ENCODE data around the gene PCMT1.

Gene PCMT1

DNA sequence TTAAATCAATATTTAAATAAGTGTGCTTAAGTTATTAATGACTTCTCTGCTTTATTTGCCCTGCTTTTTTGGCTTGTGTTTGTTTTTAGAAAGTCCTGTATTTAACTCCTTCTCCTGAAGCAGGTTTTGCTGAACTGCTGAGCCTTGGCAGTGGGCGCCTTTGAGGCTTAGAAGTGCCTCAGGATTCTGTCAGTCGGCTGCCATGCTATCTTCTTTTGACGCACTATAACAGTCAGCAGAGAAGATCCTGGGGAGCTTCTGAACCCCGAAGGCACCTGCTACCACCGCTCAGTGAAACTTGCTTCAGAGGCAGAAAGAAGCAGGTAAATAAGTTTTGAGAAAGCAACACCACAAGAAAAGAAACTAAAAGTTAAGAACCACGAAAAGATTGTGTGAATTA is 22.4 kb downstream of the PCMT1 start:
- DNase-seq (ENCODE audit: low spot score): no peak
- in situ Hi-C loops (cut with MboI; ENCODE audit: low sequenced_read_pairs, unreplicated experiment): no loop called here
- TF ChIP-seq, protein P1, sequence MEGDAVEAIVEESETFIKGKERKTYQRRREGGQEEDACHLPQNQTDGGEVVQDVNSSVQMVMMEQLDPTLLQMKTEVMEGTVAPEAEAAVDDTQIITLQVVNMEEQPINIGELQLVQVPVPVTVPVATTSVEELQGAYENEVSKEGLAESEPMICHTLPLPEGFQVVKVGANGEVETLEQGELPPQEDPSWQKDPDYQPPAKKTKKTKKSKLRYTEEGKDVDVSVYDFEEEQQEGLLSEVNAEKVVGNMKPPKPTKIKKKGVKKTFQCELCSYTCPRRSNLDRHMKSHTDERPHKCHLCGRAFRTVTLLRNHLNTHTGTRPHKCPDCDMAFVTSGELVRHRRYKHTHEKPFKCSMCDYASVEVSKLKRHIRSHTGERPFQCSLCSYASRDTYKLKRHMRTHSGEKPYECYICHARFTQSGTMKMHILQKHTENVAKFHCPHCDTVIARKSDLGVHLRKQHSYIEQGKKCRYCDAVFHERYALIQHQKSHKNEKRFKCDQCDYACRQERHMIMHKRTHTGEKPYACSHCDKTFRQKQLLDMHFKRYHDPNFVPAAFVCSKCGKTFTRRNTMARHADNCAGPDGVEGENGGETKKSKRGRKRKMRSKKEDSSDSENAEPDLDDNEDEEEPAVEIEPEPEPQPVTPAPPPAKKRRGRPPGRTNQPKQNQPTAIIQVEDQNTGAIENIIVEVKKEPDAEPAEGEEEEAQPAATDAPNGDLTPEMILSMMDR (IDR thresholded peaks at IDR 0.05; ENCODE audit: borderline replicate concordance, control extremely low read depth, extremely low read depth, insufficient read depth, missing control alignments): no peak

DNA sequence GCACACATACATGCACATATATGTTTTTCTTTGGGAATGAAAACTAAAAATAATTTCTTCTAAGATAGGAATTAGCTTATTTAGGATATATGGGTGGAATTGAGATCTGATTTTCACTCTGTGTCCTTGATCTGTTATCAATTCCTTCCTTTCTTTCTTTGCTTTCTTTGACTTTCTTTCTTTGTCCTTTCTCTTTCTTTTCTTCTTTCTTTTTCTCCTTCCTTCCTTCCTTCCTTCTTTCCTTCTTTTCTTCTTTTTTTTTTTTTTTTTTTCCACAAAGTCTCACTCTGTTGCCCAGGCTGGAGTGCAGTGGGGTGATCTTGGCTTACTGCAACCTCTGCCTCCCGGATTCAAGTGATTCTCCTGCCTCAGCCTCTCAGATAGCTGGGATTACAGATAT is 28.1 kb downstream of the PCMT1 start:
- TF ChIP-seq, protein P1 (IDR thresholded peaks at IDR 0.05; ENCODE audit: borderline replicate concordance, control extremely low read depth, extremely low read depth, insufficient read depth, missing control alignments): no peak
- in situ Hi-C loops (cut with MboI; ENCODE audit: low sequenced_read_pairs, unreplicated experiment): no loop called here
- no peak for DNase-seq (ENCODE audit: low spot score)

DNA sequence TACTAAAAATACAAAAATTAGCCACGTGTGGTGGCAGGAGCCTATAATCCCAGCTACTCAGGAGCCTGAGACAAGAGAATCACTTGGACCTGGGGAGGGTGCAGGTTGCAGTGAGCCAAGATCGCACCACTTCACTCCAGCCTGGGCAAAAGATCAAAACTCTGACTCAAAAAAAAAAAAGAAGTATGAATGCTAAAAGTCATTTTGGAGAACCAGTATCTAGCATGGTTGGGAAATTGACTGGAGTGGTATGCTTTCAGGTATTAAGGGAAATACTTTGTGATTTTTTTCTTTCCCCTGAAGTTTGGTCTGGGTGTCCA is 30.1 kb downstream of the PCMT1 start:
- in situ Hi-C loops (cut with MboI; ENCODE audit: low sequenced_read_pairs, unreplicated experiment): no loop called here
- TF ChIP-seq, protein P1 (IDR thresholded peaks at IDR 0.05; ENCODE audit: borderline replicate concordance, control extremely low read depth, extremely low read depth, insufficient read depth, missing control alignments): no peak
- DNase-seq (ENCODE audit: low spot score): no peak

DNA sequence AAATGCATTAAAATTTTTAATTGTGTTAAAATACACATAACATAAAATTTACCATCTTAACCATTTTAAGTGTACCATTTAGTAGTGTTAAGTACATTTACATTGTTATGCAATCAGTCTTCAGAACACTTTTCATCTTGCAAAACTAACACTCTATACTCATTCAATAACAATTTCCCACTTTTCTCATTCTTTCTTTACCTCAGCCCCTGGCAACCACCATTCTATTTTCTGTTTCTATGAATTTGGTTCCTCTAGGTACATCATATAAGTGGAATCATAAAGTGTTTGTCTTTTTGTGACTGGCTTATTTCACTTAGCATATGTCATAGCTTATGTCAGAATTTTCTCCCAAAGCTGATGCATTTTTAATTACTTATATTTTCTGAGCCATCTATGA is 32.2 kb downstream of the PCMT1 start:
- TF ChIP-seq, protein P1 (IDR thresholded peaks at IDR 0.05; ENCODE audit: borderline replicate concordance, control extremely low read depth, extremely low read depth, insufficient read depth, missing control alignments): no peak
- no peak for DNase-seq (ENCODE audit: low spot score)
- in situ Hi-C loops (cut with MboI; ENCODE audit: low sequenced_read_pairs, unreplicated experiment): no loop called here

DNA sequence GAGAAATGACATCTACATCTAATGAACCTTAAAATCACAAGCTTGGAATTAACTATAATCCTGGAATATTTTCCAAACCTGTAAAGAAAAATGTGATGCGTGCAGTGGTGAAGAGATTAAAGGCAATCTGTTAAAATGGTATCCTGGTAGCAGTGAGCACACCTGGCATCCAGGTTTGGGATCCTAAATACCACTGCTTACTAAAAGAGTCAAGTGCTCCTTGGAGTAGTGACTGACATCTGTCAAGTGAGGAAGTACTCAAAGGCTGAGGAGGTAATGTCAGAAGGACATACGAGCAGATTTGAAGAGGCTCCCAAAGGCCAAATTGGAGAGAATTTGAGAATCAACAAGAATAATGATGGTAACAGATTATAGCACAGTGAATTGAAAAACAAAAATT is 32.8 kb downstream of the PCMT1 start:
- TF ChIP-seq, protein P1 (IDR thresholded peaks at IDR 0.05; ENCODE audit: borderline replicate concordance, control extremely low read depth, extremely low read depth, insufficient read depth, missing control alignments): no peak
- DNase-seq (ENCODE audit: low spot score): no peak
- in situ Hi-C loops (cut with MboI; ENCODE audit: low sequenced_read_pairs, unreplicated experiment): no loop called here

DNA sequence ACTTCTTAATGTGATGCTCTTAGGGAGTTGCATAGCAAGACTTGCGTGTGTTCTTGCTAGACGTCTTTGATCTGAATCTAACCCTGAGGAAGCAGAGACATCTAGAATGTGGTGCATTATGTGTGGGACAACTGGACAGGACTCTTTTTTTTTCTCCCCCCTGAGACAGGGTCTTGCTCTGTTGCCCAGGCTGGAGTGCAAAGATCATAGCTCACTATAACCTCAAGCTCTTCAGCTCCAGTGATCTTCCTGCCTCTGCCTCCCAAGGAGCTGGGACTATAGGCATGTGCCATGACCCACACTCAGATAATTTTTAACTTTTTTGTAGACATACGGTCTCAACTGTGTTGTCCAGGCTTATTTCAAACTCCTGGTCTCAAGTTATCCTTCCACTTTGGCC is 34.0 kb downstream of the PCMT1 start:
- TF ChIP-seq, protein P1 (IDR thresholded peaks at IDR 0.05; ENCODE audit: borderline replicate concordance, control extremely low read depth, extremely low read depth, insufficient read depth, missing control alignments): no peak
- in situ Hi-C loops (cut with MboI; ENCODE audit: low sequenced_read_pairs, unreplicated experiment): no loop called here
- DNase-seq (ENCODE audit: low spot score): no peak

DNA sequence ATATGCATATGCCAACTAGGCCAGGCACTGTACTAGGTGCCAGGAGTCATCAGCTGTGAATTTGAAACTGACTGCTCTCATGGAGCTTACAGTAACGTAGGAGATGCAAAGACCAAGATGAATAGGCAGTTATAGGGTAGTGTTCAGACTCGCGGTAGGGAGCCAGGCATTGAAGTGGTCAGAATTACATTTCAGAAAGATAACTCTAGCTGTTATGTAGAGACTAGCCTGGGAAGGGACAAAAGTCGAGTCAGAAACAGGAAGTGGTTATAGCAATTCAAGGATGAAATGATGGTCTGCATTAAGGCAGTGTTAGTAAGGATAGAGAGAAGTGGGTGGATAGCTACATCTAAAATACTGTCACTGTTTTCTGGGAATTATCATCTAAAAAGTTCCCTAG is 56.6 kb downstream of the PCMT1 start:
- TF ChIP-seq, protein P1 (IDR thresholded peaks at IDR 0.05; ENCODE audit: borderline replicate concordance, control extremely low read depth, extremely low read depth, insufficient read depth, missing control alignments): no peak
- in situ Hi-C loops (cut with MboI; ENCODE audit: low sequenced_read_pairs, unreplicated experiment): no loop called here
- no peak for DNase-seq (ENCODE audit: low spot score)
